Vagina (tissue), 2 donors: Measurements from ENCODE around the gene ENGASE. TPM values are rescaled to one million over a fixed set of nuclear protein-coding genes. Genes with fewer than 3 reads are reported as not detected.

Source experiments
- DNase-seq, 2 donors: peaks; one replicate each; pipeline ENCODE4 v3.0.0-alpha.2; 2017; ENCODE audit errors: extremely low spot score in 2 of 2
- H3K27ac ChIP-seq: fragments of 200-600 bp; sonication (generic); one replicate; pipeline ENCODE4 v1.5.1; 2019
- H3K27me3 ChIP-seq: fragments of 200-600 bp; sonication (generic); one replicate; pipeline ENCODE4 v1.5.1; 2019
- H3K36me3 ChIP-seq, 2 donors: fragments of 200-600 bp; sonication (generic); one replicate each; pipeline ENCODE4 v1.5.1; 2017 to 2019
- H3K4me1 ChIP-seq: fragments of 200-600 bp; sonication (generic); one replicate; pipeline ENCODE4 v1.5.1; 2019
- H3K4me3 ChIP-seq, 2 donors: fragments of 200-600 bp; sonication (generic); 1 replicate in 1 of 2; 2 replicates in 1 of 2; pipeline ENCODE4 v1.5.1; 2016 to 2019
- H3K9me3 ChIP-seq: fragments of 200-600 bp; sonication (generic); one replicate; pipeline ENCODE4 v1.5.1; 2019
- POLR2A ChIP-seq, 2 donors: fragments of 450-650 bp; IDR thresholded peaks; one replicate each; pipeline ENCODE4 v1.6.1; 2017; ENCODE audit warnings: antibody characterized with exemption in 2 of 2, mild to moderate bottlenecking in 2 of 2, moderate library complexity in 2 of 2
- POLR2AphosphoS5 ChIP-seq, 2 donors: sonication (generic); formaldehyde crosslinking; IDR thresholded peaks; one replicate each; pipeline ENCODE4 v1.9.0; 2017; ENCODE audit warnings: antibody characterized with exemption in 2 of 2, mild to moderate bottlenecking in 2 of 2, low read depth in 1 of 2; ENCODE audit not compliant: insufficient read depth in 1 of 2
- intact Hi-C: fragments of 100-400 bp; cut with DNase I; formaldehyde crosslinking; loops from one replicate; pipeline ENCODE4 v1.15.1; 2023
- total RNA-seq: library from RNA; depleted of rRNA; stranded (reverse); fragments of >200 nt; gene quantifications from one replicate; pipeline ENCODE4 v1.2.3, GENCODE V29; 2016
- TF ChIP-seq, protein P1 (sequence below), 3 experiments: fragments of 450-650 bp in 2 of 3; fragments of 200-600 bp in 1 of 3; sonication (generic) in 1 of 3; IDR thresholded peaks; one replicate each; pipeline ENCODE4 v1.5.1; 2017 to 2019; ENCODE audit warnings: antibody characterized with exemption in 3 of 3, mild to moderate bottlenecking in 2 of 3, moderate library complexity in 2 of 3

The ENGASE gene
- total RNA-seq, 1 donor from 2014 or later = 13.8 TPM

GRCh38 chr17:79116575-79117368 is 42.1 kb downstream of the ENGASE start:
- no peak overlapping the region for H3K4me3 ChIP-seq
- H3K27ac ChIP-seq = no peak overlapping the region
- intact Hi-C loops = no loop called here
- no peaks in the 10 kb centered on the region for H3K9me3 ChIP-seq
- TF ChIP-seq POLR2AphosphoS5 (IDR thresholded peaks at IDR 0.05; ENCODE audit: insufficient read depth in 1 of 2, low read depth in 1 of 2) (no peak), POLR2A (IDR thresholded peaks at IDR 0.05) (no peak)
- TF ChIP-seq, protein P1, sequence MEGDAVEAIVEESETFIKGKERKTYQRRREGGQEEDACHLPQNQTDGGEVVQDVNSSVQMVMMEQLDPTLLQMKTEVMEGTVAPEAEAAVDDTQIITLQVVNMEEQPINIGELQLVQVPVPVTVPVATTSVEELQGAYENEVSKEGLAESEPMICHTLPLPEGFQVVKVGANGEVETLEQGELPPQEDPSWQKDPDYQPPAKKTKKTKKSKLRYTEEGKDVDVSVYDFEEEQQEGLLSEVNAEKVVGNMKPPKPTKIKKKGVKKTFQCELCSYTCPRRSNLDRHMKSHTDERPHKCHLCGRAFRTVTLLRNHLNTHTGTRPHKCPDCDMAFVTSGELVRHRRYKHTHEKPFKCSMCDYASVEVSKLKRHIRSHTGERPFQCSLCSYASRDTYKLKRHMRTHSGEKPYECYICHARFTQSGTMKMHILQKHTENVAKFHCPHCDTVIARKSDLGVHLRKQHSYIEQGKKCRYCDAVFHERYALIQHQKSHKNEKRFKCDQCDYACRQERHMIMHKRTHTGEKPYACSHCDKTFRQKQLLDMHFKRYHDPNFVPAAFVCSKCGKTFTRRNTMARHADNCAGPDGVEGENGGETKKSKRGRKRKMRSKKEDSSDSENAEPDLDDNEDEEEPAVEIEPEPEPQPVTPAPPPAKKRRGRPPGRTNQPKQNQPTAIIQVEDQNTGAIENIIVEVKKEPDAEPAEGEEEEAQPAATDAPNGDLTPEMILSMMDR (IDR thresholded peaks at IDR 0.05) = no peak
- H3K27me3 ChIP-seq = no peaks in the 10 kb centered on the region
- no peaks in the 10 kb centered on the region for H3K36me3 ChIP-seq
- peaks cover 18% of the 10 kb centered on the region for H3K4me1 ChIP-seq
- DNase-seq = no peak

- H3K36me3 ChIP-seq = no peaks in the 10 kb centered on the region
- TF ChIP-seq POLR2A (IDR thresholded peaks at IDR 0.05) (no peak), POLR2AphosphoS5 (IDR thresholded peaks at IDR 0.05; ENCODE audit: insufficient read depth in 1 of 2, low read depth in 1 of 2) (no peak)
- TF ChIP-seq, protein P1 (IDR thresholded peaks at IDR 0.05) = no peak
- no peak for DNase-seq
- H3K27me3 ChIP-seq = no peaks in the 10 kb centered on the region
- H3K4me1 ChIP-seq = peaks cover 18% of the 10 kb centered on the region
- no peak overlapping the region for H3K27ac ChIP-seq
- no peaks in the 10 kb centered on the region for H3K9me3 ChIP-seq
- no peak overlapping the region for H3K4me3 ChIP-seq
- intact Hi-C loops = no loop called here
Observed at GRCh38 chr17:79117905-79118487, 43.4 kb downstream of the ENGASE start.

DNA sequence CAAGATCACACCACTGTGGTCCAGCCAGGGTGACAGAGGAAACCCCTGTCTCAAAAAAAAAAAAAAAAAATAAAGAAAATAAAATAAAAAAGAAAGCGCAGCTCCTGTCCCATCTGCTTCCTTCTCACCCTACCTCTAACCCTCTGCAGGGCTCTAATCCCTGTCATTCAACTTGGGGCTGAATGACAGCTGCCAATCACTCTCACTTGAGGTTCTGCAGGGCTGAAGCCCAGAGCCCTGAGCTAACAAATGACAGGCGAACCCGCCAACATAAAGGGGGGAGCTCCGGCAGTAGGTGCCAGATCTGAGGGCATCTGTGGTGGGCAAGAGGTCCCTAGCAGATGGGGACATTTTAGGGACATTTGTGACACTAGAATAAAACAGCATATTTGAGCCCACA is 44.3 kb downstream of the ENGASE start:
- intact Hi-C loops = no loop called here
- no peak for TF ChIP-seq POLR2A (IDR thresholded peaks at IDR 0.05)
- TF ChIP-seq, protein P1 (IDR thresholded peaks at IDR 0.05) = no peak
- TF ChIP-seq POLR2AphosphoS5 (IDR thresholded peaks at IDR 0.05; ENCODE audit: insufficient read depth in 1 of 2, low read depth in 1 of 2) = no peak
- Histone ChIP-seq H3K27me3 (no peaks in the 10 kb centered on the region), H3K4me3 (no peak overlapping the region), H3K36me3 (no peaks in the 10 kb centered on the region), H3K9me3 (no peaks in the 10 kb centered on the region), H3K4me1 (peaks cover 17% of the 10 kb centered on the region), H3K27ac (no peak overlapping the region)
- DNase-seq = no peak

DNA sequence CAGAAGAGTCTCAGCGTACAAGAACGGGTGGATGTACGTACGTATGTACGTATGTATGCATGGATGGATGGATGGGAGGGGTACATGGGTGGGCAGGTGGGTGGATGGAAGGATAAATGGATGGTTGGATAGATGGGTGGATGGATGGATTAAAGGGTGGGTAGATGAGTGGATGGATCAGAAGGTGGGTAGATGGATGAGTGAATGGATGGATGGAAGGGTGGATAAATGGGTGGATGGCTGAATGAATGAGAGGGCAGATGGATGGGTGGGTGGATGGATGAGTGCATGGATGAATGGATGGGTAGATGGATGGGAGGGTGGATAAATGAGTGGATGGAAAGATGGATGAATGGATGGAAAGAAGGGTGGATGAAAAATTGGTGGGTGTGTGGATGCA is 45.6 kb downstream of the ENGASE start:
- H3K36me3 ChIP-seq = no peaks in the 10 kb centered on the region
- H3K9me3 ChIP-seq = no peaks in the 10 kb centered on the region
- no peak overlapping the region for H3K4me3 ChIP-seq
- TF ChIP-seq POLR2AphosphoS5 (IDR thresholded peaks at IDR 0.05; ENCODE audit: insufficient read depth in 1 of 2, low read depth in 1 of 2) (no peak), POLR2A (IDR thresholded peaks at IDR 0.05) (no peak)
- intact Hi-C loops = no loop called here
- H3K4me1 ChIP-seq = peaks cover 4% of the 10 kb centered on the region
- H3K27ac ChIP-seq = no peak overlapping the region
- DNase-seq = no peak
- H3K27me3 ChIP-seq = no peaks in the 10 kb centered on the region

GRCh38 chr17:79123988-79124387 is 49.4 kb downstream of the ENGASE start:
- H3K36me3 ChIP-seq = no peaks in the 10 kb centered on the region
- no peaks in the 10 kb centered on the region for H3K27me3 ChIP-seq
- TF ChIP-seq, protein P1 (IDR thresholded peaks at IDR 0.05) = no peak
- no peak for TF ChIP-seq POLR2AphosphoS5 (IDR thresholded peaks at IDR 0.05; ENCODE audit: insufficient read depth in 1 of 2, low read depth in 1 of 2)
- no peak for TF ChIP-seq POLR2A (IDR thresholded peaks at IDR 0.05)
- no peaks in the 10 kb centered on the region for H3K4me1 ChIP-seq
- H3K27ac ChIP-seq = no peak overlapping the region
- no peaks in the 10 kb centered on the region for H3K9me3 ChIP-seq
- no peak for DNase-seq
- intact Hi-C loops = no loop called here
- H3K4me3 ChIP-seq = no peak overlapping the region
